ENCODE results near the gene AARS2. TPM values are rescaled to one million over a fixed set of nuclear protein-coding genes. Genes with fewer than 3 reads are reported as not detected.

Gene AARS2
- total and polyA plus RNA-seq, 9 of the 15 experiments (the other 6 are each of a cell fraction or from before 2014, with no cell fraction given) = 0.97 to 34.0 (median 18.3) TPM

DNA sequence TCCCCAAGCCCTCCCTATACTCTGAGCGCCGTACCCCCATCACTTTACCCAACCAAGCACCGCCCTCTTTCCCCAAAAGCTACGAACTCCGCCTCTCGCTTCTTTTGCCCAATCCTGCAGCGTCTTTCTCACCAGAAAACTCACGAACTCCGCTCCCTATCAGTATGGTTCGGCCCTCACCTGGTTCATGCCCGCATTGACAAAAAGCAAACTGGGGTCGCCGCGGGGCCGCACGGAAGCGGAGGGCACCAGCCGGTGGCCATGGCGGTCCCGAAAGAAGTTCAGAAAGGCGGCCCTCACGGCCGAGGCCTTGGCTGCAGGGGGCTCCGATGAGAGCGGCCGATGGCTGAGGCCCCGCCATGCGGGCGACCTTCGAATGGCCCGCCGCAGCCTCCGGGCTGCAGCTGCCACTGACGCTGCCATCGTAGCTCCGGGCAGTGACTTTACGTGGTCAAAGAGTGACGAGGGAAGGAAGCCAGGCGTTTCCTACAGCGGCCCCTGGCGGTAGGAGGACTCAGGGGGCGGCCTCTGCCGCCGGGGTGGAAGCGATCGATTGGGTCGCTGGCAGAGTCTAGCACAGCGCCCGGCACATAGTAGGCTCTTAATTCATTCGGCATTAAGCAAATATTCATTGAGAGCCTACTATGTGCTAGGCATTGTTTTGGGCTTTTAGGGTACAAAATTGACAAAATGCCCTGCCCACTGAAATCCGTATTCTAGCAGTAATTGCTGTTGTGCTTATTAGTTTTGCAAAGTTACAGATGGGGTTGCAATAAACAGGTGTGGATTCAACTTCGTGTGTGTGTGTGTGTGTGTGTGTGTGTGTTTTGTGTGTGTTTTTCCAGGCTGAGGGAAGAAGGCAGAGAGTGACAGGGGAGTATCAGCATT, at the start of gene AARS2 (continued):
- peak; percentile 99 for TF ChIP-seq RBFOX2 (IDR thresholded peaks at IDR 0.05; ENCODE audit: low read depth, low read length)
- no peak for TF ChIP-seq TEAD2 (tag; IDR thresholded peaks at IDR 0.05)
- TF ChIP-seq TAF15 (IDR thresholded peaks at IDR 0.05; ENCODE audit: low read depth, low read length) = no peak
- peak; percentile 42; the same call in 1 of the 2 replicates for TF ChIP-seq KDM2B (CRISPR knock-in tag; IDR thresholded peaks at IDR 0.05)
- no peak for TF ChIP-seq POLR3G (IDR thresholded peaks at IDR 0.05; ENCODE audit: extremely low read depth, insufficient read length, insufficient replicate concordance)
- TF ChIP-seq DPF2 (IDR thresholded peaks at IDR 0.05) = peak; percentile 42
- TF ChIP-seq BHLHE40 (IDR thresholded peaks at IDR 0.05; ENCODE audit: low read length) = peak; percentile 50; the same call in 1 of the 2 replicates
- no peak for TF ChIP-seq ZNF311 (CRISPR knock-in tag; IDR thresholded peaks at IDR 0.05)
- no peak for TF ChIP-seq MECOM (CRISPR knock-in tag; IDR thresholded peaks at IDR 0.05)
- TF ChIP-seq ZSCAN32 (CRISPR knock-in tag; IDR thresholded peaks at IDR 0.05) = no peak
- TF ChIP-seq BACH1 (tag; IDR thresholded peaks at IDR 0.05) = no peak
- peak; percentile 90 for TF ChIP-seq HNRNPL (IDR thresholded peaks at IDR 0.05; ENCODE audit: low read depth, low read length)
- TF ChIP-seq ZNF668 (CRISPR knock-in tag; IDR thresholded peaks at IDR 0.05) = no peak
- TF ChIP-seq SIRT6 (IDR thresholded peaks at IDR 0.05; ENCODE audit: low read depth, low read length) = no peak
- TF ChIP-seq TBP (optimal IDR thresholded peaks at IDR 0.05; ENCODE audit: low read depth, low read length) = peak; percentile 92
- TF ChIP-seq ZNF699 (CRISPR knock-in tag; IDR thresholded peaks at IDR 0.05; ENCODE audit: insufficient replicate concordance) = no peak
- peak; percentile 37 to 48; a peak in 3 of 4 replicates for TF ChIP-seq TRIM24 (IDR thresholded peaks at IDR 0.05)
- TF ChIP-seq SIN3B (IDR thresholded peaks at IDR 0.05; ENCODE audit: low read depth) = peak; percentile 96
- peak; percentile 98 for TF ChIP-seq TAF1 (IDR thresholded peaks at IDR 0.05; ENCODE audit: control insufficient read depth, extremely low read depth, insufficient read depth, low read length, severe bottlenecking)
- TF ChIP-seq, protein P1, sequence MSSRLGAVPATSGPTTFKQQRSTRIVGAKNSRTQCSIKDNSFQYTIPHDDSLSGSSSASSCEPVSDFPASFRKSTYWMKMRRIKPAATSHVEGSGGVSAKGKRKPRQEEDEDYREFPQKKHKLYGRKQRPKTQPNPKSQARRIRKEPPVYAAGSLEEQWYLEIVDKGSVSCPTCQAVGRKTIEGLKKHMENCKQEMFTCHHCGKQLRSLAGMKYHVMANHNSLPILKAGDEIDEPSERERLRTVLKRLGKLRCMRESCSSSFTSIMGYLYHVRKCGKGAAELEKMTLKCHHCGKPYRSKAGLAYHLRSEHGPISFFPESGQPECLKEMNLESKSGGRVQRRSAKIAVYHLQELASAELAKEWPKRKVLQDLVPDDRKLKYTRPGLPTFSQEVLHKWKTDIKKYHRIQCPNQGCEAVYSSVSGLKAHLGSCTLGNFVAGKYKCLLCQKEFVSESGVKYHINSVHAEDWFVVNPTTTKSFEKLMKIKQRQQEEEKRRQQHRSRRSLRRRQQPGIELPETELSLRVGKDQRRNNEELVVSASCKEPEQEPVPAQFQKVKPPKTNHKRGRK (tag; IDR thresholded peaks at IDR 0.05) = no peak
- peak in 1 of 2 experiments; percentile 96; a peak in 2 of 3 replicates for TF ChIP-seq CBX3 (IDR thresholded peaks at IDR 0.05; ENCODE audit: borderline replicate concordance in 1 of 2, low read length in 2 of 2)
- TF ChIP-seq, protein P2, sequence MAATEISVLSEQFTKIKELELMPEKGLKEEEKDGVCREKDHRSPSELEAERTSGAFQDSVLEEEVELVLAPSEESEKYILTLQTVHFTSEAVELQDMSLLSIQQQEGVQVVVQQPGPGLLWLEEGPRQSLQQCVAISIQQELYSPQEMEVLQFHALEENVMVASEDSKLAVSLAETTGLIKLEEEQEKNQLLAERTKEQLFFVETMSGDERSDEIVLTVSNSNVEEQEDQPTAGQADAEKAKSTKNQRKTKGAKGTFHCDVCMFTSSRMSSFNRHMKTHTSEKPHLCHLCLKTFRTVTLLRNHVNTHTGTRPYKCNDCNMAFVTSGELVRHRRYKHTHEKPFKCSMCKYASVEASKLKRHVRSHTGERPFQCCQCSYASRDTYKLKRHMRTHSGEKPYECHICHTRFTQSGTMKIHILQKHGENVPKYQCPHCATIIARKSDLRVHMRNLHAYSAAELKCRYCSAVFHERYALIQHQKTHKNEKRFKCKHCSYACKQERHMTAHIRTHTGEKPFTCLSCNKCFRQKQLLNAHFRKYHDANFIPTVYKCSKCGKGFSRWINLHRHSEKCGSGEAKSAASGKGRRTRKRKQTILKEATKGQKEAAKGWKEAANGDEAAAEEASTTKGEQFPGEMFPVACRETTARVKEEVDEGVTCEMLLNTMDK (IDR thresholded peaks at IDR 0.05; ENCODE audit: borderline replicate concordance, insufficient read depth, low read depth, low read length, poor library complexity, severe bottlenecking) = peak; percentile 96
- no peak for TF ChIP-seq TFAM (CRISPR knock-in tag; conservative IDR thresholded peaks at IDR 0.05)
- peak; percentile 93; the same call in 1 of the 2 replicates for TF ChIP-seq HMGXB4 (CRISPR knock-in tag; IDR thresholded peaks at IDR 0.05)
